GM19023 (cell line): Measurements from ENCODE around the gene CLTA.

Experiments
- ATAC-seq: cut with Tn5 transposase; IDR thresholded peaks from one replicate; pipeline ENCODE4 v1.9.1; 2021; ENCODE audit warnings: mild to moderate bottlenecking, moderate library complexity; ENCODE audit not compliant: unreplicated experiment

CLTA gene, protein sequence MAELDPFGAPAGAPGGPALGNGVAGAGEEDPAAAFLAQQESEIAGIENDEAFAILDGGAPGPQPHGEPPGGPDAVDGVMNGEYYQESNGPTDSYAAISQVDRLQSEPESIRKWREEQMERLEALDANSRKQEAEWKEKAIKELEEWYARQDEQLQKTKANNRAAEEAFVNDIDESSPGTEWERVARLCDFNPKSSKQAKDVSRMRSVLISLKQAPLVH

DNA sequence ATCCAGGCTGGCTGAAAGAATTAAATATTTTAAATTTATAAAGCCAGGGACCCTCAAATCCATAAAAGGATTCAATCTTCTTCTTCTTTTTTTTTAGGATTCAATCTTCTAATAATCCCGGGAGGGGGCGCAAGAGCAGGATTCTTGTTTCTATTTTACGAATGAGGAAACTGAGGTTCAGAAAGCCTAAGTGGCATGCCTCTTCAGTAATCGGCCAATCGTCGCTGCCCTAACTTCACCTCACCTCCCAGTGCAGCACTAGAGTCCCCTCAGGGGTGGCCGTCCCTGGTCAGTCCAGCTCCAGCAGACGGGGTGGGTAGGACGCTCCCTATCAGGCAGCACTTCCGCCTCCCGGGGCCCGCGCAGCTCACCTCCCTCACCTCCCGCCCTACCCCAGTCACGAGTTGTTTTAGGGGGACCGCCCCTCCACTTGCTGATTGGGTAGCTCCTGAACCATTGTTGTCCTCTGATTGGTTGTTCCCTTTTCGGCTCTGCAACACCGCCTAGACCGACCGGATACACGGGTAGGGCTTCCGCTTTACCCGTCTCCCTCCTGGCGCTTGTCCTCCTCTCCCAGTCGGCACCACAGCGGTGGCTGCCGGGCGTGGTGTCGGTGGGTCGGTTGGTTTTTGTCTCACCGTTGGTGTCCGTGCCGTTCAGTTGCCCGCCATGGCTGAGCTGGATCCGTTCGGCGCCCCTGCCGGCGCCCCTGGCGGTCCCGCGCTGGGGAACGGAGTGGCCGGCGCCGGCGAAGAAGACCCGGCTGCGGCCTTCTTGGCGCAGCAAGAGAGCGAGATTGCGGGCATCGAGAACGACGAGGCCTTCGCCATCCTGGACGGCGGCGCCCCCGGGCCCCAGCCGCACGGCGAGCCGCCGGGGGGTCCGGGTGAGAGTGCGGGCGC lies at the start of gene CLTA:
Gene CLTA, plus strand, starts transcription at position 534 of the 902 bp plus-strand sequence. Its CDS starts 136 bp downstream, at position 670.
- peak; percentile 99 for ATAC-seq

DNA sequence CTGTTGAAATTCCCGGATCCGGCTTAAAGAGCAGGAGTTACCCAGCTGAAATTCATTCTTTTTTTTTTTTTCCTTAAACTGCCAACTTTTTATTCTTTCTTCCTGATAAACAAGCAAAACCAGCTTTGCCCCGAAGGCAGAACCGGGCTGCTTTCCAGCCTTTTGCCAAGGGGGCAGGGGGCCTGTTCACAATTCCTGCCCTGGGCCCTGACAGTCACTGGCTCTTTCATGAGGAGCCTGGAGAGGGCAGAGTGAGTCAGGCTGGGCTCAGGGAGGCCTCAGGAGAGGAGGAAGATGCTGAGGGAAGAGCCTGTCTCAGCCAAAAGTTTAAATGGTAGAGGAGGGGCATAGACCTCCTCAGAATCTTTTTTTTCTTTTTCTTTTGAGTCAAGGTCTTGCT lies 49.4 kb upstream of the CLTA start:
- no peak for ATAC-seq

DNA sequence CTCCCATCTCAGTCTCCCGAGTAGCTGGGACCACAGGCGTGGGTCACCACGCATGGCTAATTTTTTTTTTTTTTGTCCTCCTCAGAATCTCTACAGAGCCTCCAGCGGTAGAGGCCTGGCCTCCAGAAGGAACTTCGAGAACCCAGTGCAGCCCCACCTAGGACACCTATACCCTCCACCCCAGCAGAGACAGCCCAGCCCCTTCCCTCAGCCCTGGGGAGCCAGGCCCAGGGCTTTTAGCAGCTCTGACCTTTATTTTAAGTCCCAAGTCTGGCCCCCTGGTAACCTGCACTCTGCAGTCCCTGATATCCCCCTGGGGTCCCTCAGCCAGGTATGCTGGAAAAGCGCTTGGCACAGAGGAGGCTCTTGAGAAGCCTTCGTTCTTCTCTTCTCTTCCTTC lies 49.0 kb upstream of the CLTA start:
- no peak for ATAC-seq

DNA sequence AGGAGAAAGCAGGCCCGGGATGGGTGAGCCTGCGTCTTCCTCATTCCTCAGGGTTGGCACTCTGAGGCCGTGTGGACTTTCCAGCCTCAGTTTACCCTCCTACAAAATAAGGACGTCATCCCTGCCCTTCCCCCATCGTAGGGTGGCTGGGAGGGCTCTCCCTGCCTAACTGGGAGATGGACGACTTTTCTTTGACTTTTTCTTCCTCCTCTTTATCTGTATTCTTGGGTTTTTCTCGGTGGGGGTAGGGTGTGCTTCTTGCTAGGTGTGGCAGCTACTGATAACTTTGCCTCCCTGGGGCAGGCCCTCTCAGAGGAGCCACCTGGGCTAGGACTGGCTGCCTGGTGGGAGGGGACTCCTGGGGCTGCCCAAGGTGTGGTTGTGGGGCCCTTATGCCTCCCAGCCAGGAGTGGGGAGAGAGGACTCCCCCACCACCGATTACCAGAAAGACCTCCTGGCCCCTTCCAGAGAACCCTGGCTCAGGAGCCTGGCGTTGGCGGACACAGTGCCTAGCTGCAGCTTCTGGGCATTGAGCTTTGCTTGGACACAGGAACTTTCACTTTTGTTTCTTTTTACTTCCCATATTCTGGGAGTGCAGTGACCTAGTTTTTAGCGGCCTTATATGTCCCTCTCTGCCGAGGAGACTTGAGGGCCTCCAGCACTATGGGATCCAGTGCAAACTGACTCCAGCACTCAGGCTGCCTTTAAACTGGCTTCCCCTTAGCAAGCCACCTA lies 48.0 kb upstream of the CLTA start:
- no peak for ATAC-seq

DNA sequence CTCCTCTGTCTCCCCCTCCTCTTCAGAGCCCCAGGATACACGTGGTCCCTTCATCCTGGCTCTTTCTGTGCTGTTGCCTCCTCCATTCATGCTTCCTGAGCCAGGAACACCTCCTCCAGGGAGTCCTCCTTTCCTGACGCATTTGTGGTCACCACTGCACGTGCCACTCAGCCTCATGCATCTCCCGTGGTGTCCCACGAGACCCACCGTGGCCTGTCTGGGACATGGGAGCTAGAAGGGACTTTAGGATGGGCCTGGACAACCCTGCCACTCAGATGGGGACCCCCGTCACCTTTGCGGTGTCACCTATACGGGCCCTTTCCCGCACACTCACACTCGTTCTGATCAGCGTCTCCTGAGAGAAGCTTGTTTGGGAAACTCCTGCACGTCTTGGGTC lies 47.5 kb upstream of the CLTA start:
- ATAC-seq: no peak

DNA sequence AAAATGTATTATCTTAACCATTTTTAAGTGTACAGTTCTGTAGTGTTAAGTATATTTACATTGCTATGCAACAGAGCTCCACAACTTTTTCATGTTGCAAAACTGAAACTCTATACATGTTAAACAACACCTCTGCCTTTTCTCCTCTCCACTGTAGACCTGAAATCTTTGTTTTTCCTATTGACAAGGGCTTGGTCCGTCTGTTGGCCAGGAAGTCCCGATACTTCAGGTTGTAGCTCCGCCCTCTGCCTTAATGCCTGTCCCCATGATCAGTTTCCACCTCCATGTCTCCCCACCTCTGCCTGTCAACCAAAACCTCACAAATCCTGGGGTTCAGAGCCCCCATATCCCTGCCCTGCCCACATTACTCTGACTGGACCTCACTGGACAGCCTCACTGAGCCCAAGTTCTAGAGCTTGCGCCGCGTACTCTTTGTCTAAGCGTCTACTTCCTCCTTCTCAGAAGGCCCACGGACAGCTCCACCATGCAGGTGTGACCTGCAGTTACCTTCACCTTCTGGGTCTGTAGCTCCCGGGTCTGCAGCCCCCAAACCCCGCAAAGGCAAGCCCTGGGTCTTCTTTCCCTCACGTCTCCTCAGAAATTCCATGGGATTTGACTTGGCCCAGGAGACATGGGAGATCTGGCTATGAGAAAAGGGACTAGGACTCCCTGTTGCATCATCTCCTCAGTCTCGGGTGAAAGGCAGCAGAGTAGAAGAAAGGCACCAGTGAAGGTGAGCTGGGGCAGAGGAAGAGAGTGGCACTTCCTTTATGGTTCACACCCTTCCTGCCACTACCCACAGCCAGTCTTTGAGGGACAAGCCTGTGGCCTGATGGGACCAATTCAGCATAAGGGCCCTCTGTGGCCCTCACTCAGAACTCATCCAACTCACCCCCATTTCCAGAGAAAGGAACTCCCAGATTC lies 46.1 kb upstream of the CLTA start:
- no peak for ATAC-seq

DNA sequence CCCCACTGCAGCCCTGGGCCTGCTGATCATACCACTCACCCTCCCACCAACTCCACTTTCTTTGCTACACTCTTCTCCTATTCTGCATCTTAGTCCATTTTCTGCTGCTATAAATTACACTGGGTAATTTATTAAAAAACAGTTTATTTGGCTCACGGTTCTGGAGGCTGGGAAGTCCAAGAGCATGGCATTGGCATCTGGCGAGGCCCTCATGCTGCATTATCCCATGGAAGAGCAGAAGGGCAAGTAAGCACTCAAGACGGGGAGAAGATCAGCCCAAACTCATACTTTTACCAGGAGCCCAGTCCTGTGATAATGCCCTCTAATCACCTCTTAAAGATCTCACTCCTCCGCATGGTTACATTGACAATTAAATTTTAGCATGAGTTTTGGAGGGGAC lies 44.8 kb upstream of the CLTA start:
- ATAC-seq: no peak

DNA sequence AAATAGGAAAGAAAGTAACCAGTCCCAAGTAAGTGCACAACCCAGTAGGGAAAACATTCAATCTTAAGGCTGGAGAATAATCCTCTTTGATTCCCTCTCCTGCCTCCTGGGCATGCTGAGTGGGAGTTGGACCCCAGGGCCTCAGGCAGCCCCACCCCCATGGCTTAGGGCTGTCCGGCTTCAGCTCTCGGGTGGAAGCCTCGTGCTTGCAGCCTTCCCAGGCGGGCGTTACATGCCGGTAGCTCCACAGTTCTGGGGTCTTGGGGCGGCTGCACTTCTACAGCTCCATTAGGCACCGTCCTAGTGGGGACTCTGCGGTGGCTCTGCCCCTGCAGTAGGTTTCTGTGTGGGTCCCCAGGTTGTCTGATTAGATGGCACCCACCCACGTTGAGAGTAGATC lies 44.1 kb upstream of the CLTA start:
- ATAC-seq: no peak

DNA sequence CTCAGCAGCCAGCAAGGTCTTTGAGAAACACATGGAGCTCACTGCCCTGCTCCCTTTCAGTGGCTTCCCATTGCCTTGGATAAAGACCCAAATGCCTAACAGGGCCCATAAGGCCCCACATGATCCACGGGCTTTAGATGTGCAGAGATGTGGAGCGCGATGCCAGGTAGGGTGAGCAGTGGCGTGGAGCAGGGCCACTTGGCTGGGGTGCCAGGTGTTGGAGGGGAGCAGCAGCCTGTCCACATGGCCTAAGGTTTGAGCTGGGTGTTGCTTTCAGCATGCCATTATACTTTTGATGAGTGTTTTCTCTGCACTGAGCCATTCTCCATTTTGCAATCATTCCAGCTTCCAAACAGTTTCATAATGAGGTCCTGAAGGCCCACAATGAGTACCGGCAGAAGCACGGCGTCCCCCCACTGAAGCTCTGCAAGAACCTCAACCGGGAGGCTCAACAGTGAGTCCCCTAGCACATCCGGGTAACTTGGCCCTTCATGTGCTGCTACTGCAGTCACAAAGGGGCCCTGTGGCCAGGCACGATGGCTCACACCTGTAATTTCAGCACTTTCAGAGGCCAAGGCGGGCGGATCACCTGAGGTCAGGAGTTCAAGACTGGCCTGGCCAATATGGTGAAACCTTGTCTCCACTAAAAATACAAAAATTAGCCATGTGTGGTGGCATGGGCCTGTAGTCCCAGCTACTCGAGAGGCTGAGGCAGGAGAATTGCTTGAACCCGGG lies 43.1 kb upstream of the CLTA start:
- no peak for ATAC-seq

DNA sequence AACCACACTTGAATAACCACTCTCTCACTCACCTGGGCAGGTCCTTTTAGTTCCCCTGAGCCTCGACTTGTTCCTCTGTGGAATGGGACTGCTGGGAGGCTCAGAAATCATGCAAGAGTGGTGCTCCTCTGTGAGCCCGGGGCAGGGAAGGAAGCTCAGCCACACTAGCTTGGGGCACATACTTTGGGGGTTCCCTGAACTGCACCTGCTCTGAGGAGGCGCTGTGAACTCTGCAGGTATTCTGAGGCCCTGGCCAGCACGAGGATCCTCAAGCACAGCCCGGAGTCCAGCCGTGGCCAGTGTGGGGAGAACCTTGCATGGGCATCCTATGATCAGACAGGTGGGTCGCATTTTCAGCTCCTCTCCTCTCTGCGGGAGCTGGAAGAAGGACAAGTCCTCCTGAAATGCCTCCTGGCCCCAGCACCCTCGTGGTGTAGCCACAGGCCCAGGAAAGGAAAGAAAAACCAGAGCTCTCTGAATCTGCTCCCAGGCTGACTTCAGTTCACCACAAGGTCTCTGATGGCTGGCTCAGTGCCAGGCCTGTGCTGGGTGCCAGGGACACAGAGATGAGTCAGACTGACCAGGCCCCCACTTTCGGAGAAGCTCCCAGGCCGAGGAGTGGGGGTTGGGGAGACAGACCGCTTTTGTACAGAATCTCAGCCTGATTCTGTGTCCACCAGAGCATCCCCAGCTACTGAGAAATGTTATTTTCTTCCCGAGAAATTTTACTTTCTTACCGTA lies 42.2 kb upstream of the CLTA start:
- ATAC-seq: no peak

DNA sequence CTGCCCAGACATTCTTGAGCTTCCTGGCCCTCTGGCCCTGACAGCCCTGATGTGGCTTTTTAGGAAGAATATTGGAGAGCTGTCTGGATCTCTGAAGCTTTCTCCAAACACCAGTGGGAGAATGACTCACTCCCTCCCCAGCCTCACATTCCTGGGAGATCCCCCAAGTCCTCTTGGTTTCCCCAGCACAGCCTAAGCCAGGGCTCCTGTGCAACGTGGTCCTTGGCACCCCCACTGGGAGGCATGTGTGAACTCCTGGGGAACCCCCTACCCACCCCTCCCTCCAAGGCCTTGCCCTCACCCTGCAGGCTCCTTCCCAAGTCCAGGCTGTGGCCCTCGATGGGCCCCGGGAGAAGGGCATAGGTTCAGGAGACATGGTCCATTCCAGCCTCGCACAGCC lies 41.5 kb upstream of the CLTA start:
- no peak for ATAC-seq

DNA sequence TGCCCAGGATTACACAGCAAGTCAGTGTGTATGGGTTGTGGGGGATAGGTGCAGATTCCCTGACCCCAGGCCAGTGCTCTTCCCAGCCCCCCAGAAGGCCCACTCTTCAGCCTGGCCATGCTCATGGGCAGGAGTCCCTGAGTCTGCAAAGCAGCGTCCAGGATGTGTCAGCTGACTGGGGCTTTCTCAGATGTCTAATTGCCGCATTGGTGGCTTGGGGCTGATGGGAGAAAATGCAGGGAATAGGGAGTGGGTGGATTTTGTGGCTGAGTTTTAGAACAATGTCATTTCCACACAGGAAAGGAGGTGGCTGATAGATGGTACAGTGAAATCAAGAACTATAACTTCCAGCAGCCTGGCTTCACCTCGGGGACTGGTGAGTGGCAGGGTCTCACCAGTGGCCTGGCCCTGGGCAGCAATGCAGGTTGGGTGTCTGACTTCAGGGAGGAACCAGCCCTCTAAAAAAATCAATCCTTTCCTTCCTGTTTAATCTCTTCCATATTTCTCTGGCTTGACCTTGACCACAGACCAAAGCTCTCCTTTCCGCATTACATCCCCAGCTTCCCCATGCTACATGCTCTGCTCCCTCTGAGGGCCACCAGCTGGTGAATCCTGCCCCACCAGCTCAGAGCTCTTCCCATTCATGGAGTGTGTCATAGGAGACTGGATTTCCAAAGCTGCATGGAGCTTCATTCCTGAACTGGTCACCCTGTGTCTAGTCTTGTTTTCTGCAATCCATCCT lies 40.0 kb upstream of the CLTA start:
- no peak for ATAC-seq

DNA sequence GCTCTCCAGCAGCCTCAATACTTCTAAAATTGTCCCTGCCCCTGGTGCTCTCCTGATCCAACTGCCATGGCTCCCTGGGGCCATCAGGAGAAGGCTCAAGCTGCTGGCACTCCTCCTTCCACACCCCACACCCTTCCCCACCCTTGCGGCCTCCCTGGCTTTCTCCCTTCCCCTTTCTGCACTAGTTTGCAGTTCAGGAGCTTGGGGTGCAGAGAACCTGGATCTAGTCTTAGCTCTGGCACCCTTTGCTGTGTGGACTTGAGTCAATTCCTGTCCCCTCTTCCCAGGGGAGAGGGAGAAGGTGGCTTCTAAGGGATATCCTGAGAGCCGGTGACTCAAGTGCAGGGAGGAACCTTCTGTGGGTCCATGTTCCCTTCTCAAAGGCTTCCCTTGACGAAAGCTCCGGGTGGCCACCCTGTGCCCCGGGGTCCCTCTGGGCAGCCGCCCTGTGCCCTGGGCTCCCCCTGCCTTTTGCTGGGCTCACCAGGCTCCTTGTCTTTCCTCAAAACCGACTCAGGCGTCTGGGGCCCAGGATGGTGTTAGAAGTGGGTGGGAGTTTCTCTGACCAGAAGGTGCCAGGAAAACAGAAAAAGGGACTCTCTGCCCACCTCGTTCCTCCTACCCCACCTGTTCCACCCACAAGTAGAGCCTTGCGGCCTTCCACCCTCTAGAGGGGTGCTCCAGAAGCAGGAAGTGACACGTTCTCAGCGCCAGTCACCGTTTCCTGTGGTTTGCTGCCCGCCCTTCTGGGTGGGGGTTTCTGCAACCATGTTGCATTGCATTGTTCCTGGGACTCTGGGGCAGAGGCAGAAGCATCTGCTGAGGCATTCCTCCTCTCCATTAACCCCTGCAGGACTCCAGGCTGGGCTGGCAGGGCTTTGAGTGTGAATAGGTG lies 39.2 kb upstream of the CLTA start:
- peak; percentile 77 for ATAC-seq

DNA sequence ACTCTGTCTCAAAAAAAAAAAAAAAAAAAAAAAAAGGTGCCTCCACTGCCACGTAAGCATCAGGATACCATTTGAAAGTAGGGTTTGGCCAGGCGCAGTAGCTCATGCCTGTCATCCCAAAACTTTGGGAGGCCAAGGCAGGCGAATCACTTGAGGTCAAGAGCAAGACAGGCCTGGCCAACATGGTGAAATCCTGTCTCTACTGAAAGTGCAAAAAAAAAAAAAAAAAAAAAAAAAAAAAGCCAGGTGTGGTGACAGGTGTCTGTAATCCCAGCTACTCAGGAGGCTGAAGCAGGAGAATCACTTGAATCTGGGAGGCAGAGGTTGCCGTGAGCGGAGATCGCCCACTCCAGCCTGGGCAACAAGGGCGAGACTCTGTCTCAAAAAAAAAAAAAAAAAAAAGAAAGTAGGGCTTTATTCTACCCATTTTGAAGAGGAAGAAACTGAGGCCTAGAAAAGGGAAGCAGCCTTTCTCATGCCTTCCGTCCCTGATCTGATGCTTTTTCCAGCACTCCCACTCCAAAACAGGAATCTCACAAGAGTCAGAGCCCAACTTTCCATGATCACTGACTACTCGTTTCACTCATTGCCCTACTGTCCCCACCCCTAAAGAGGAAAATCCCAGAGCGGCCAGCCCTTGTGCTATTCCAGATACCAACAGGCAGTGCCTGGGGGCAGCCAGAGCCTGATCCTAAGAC lies 37.8 kb upstream of the CLTA start:
- ATAC-seq: no peak

DNA sequence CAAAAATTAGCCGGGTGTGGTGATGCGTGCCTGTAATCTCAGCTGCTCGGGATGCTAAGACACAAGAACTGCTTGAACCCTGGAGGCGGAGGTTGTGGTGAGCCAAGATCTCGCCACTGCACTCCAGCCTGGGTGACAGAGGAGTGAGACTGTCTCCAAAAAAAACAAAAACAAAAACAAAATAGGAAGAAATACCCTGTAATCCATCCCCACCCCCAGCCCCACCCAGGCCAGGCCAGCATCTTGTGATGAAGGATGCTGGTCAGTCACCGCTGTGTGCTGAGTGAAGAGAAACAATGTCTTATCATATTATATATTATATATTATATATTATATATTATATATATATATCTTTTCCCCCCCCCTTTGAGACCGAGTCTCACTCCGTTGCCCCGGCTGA lies 37.0 kb upstream of the CLTA start:
- ATAC-seq: no peak

DNA sequence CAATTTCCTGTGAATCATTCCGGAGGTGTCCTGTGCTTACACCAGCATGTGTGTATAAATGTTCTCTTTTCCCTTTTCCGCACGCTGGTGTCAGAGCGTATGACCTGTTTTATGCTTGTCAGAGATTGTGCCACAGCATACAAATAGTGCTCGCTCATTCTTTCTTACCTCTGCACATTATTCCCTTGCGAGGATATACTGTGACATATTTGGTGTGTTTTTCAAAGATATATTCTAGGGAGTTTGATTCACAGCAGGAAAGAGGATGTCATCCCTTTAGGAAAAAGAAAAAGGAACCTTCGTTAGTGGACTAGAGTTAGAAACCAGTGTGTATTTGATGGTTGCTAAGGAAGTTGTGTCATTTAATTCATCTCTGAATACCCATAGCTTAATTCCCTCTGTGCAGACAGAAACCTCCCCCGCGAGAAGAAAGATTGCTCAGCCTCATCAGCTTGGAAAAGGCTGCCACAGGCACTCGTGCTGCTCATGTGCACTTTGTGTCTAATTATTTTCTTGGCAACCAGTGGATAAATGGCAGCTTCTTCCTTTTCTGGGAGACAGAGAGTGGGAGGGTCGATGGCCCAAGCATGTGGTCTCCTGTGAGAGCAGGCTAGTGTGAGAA lies 36.3 kb upstream of the CLTA start:
- no peak for ATAC-seq

DNA sequence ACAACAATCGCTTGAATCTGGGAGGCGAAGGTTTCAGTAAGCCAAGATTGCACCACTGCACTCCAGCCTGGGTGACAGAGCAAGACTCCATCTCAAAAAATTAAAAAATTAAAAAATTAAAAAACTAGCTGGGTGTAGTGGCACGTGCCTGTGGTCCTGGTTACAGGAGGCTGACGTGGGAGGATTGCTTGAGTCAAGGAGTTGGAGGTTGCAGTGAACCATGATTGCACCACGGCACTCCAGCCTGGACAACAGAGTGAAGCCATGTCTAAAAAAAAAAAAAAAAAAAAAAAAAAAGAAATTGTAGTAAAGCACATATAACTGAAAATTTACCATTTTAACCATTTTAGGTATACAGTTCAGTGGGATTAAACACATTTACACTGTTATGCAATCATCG lies 34.6 kb upstream of the CLTA start:
- ATAC-seq: no peak
